Osteoblast (primary cell): ENCODE results near the gene CDS1. TPM values are rescaled to one million over a fixed set of nuclear protein-coding genes. Genes with fewer than 3 reads are reported as not detected.
A peak's percentile ranks its signal among the peaks of the same experiment; 100 is the strongest.

ENCODE experiments used
- DNase-seq: peaks from one replicate; pipeline ENCODE4 v3.0.0; 2011; ENCODE audit warnings: low spot score, mixed read lengths; ENCODE audit not compliant: insufficient read length; ENCODE audit errors: missing footprints
- H2AFZ ChIP-seq: 2 replicates; pipeline ENCODE4 v1.6.0; 2011; ENCODE audit warnings: mild to moderate bottlenecking, low read length
- H3K27ac ChIP-seq: 2 replicates; pipeline ENCODE4 v1.5.1; 2011; ENCODE audit warnings: mild to moderate bottlenecking, low read depth, low read length, moderate library complexity
- H3K27me3 ChIP-seq: 2 replicates; pipeline ENCODE4 v1.6.0; 2012; ENCODE audit warnings: mild to moderate bottlenecking, control low read depth, inconsistent platforms, low read length, moderate library complexity; ENCODE audit not compliant: insufficient read depth
- H3K36me3 ChIP-seq: 2 replicates; pipeline ENCODE4 v1.5.1; 2011; ENCODE audit warnings: mild to moderate bottlenecking, low read length, control low read depth, moderate library complexity; ENCODE audit not compliant: insufficient read depth
- H3K4me1 ChIP-seq: 2 replicates; pipeline ENCODE4 v1.5.1; 2011; ENCODE audit warnings: mild to moderate bottlenecking, low read length, control low read depth, moderate library complexity; ENCODE audit not compliant: insufficient read depth
- H3K4me2 ChIP-seq: 2 replicates; pipeline ENCODE4 v1.6.0; 2011; ENCODE audit warnings: mild to moderate bottlenecking, low read length; ENCODE audit not compliant: insufficient read depth
- H3K4me3 ChIP-seq: fragments of 200-600 bp; sonication (generic); 3 replicates; pipeline ENCODE4 v1.5.1; 2012; ENCODE audit warnings: mild to moderate bottlenecking, low read length, inconsistent platforms; ENCODE audit not compliant: insufficient read depth
- H3K79me2 ChIP-seq: 2 replicates; pipeline ENCODE4 v1.6.0; 2012; ENCODE audit warnings: mild to moderate bottlenecking, low read length, control low read depth, inconsistent platforms; ENCODE audit not compliant: insufficient read depth
- H3K9me3 ChIP-seq: 2 replicates; pipeline ENCODE4 v1.5.1; 2011; ENCODE audit warnings: low read depth, low read length, control low read depth
- H4K20me1 ChIP-seq: 2 replicates; pipeline ENCODE4 v1.6.0; 2012; ENCODE audit warnings: mild to moderate bottlenecking, low read length, control low read depth; ENCODE audit not compliant: insufficient read depth
- CTCF ChIP-seq: IDR thresholded peaks from 2 replicates; pipeline ENCODE4 v1.5.1; 2011; ENCODE audit warnings: mild to moderate bottlenecking, low read depth, low read length, moderate library complexity; ENCODE audit errors: extremely low read depth
- total RNA-seq: library from RNA; depleted of rRNA; stranded (reverse); fragments of >200 nt; gene quantifications from 2 replicates; pipeline ENCODE4 v1.2.3, GENCODE V29; 2012

The CDS1 gene
- total RNA-seq, 1 donor: under 0.01 TPM

GRCh38 chr4:84569009-84569408 lies 13.9 kb upstream of the CDS1 start:
- Histone ChIP-seq H4K20me1 (no peaks in the 10 kb centered on the region), H3K4me2 (no peak overlapping the region), H3K27ac (no peak overlapping the region), H3K4me3 (no peak overlapping the region), H2AFZ (no peak overlapping the region), H3K27me3 (no peaks in the 10 kb centered on the region), H3K36me3 (no peaks in the 10 kb centered on the region), H3K79me2 (no peaks in the 10 kb centered on the region), H3K4me1 (no peaks in the 10 kb centered on the region), H3K9me3 (no peaks in the 10 kb centered on the region)
- TF ChIP-seq CTCF: no peak
- no peak for DNase-seq

DNA sequence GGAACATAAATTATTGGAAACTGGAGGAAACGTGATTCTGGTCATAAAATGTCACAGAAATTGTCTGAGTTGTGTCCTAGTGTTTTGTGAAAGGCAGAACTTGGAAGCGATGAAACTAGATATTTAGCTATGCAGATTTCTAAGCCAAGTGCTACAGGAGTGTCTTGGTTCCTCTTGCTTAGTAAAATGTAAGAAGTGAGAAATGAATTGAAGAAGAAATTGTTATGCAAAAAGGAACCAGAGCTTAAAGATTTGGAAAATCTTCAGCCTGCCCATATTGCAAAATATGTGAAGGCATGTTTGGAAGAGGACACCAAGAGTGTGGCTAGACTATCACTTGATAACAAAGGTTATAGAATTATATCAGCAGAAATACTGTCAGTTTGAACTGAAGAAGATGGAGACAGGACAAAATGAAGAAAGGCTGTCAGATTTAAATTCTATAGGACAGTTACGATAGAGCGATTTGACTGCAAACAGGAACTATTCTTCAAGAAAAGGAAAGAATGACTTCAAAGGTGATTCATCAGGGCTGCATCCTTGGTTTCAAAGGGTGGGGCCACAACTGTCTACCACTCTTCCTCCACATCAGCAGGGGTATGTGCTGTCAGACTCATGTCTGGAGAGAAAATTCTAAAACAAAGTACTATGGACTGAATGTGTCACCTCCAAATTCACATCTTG lies 9.4 kb upstream of the CDS1 start:
- no peak for DNase-seq
- Histone ChIP-seq H3K27ac (no peak overlapping the region), H2AFZ (no peak overlapping the region), H3K27me3 (no peaks in the 10 kb centered on the region), H4K20me1 (no peaks in the 10 kb centered on the region), H3K36me3 (no peaks in the 10 kb centered on the region), H3K4me3 (no peak overlapping the region), H3K4me2 (no peak overlapping the region), H3K4me1 (no peaks in the 10 kb centered on the region), H3K79me2 (no peaks in the 10 kb centered on the region), H3K9me3 (no peaks in the 10 kb centered on the region)
- no peak for TF ChIP-seq CTCF

DNA sequence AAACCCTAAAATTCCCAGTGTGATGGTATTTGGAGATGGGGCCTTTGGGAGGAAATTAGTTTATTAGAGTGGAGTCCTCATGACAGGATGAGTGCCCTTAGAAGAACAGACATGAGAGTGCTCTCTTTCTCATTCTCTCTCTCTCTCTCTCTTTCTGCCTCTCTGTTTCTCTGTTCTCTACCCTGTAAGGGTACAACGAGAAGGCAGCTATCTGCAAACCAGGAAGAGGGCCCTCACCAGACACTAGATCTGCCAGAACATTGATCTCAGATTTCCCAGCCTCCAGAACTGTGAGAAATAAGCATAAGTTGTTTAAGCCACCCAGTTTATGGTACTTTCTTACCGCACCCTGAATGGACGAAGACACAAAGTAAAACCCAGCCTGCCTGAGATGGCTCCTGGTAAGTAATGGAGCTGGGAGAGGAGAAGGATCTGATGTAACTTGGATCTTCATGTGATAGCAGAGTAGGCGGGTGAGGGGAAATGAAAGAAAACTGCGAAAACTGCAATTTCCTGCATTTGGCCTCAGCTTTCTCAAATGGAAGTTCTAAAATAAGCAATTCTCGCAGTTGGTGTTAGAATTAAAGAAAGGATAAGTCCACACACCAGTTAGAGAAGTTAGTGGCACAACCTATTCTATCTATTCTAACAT lies 8.7 kb upstream of the CDS1 start:
- Histone ChIP-seq H3K27me3 (no peaks in the 10 kb centered on the region), H2AFZ (no peak overlapping the region), H3K4me3 (no peak overlapping the region), H3K27ac (no peak overlapping the region), H4K20me1 (no peaks in the 10 kb centered on the region), H3K4me1 (no peaks in the 10 kb centered on the region), H3K4me2 (no peak overlapping the region), H3K79me2 (no peaks in the 10 kb centered on the region), H3K9me3 (no peaks in the 10 kb centered on the region), H3K36me3 (no peaks in the 10 kb centered on the region)
- no peak for DNase-seq
- TF ChIP-seq CTCF: no peak

DNA sequence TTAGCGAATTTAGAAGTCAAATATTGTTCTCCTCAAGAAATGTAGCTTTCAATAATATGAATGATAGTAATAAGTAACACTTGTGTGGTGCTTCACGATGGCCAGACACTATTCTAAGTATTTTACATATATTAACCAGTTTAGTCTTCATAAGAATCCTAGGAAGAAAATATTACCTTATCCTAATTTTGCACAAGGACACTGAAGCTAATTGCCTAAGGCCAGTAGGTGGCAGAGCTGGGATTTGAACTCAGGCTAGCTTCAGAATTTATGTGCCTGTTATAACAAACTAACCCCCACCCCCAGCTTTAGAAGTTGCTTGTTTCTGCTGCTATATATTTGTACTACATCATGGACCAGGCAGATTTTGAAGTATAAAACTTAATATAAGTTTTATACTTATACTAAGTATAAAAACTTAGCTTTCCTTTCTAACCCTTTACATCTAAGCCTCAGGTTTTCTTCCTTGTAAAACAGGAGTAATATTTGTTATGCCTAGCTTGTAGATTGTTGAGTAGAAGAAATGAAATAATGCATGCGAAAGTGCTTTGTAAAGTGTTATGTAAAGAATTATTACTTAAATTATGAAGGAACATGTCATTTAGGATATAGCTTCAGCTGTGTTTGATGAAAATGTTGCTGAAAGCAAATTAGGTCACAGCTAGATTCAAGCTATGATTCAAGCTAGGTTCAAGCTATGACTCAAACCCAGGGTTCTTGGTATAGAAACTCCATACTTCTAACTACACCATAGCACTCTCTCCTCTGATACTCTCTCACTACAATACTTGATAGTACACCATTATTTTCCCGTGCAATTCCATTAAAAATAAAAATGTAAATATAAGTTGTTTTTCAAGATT lies 4.2 kb upstream of the CDS1 start:
- H3K27ac ChIP-seq: no peak overlapping the region
- no peak overlapping the region for H2AFZ ChIP-seq
- H3K4me3 ChIP-seq: no peak overlapping the region
- H3K36me3 ChIP-seq: no peaks in the 10 kb centered on the region
- peak; percentile 70 for TF ChIP-seq CTCF
- no peak for DNase-seq
- H3K79me2 ChIP-seq: no peaks in the 10 kb centered on the region
- no peaks in the 10 kb centered on the region for H3K9me3 ChIP-seq
- H3K27me3 ChIP-seq: peaks cover 24% of the 10 kb centered on the region
- H4K20me1 ChIP-seq: no peaks in the 10 kb centered on the region
- H3K4me1 ChIP-seq: peaks cover 2% of the 10 kb centered on the region
- H3K4me2 ChIP-seq: no peak overlapping the region
